ENCODE measurements around the gene GPR152.

DNA sequence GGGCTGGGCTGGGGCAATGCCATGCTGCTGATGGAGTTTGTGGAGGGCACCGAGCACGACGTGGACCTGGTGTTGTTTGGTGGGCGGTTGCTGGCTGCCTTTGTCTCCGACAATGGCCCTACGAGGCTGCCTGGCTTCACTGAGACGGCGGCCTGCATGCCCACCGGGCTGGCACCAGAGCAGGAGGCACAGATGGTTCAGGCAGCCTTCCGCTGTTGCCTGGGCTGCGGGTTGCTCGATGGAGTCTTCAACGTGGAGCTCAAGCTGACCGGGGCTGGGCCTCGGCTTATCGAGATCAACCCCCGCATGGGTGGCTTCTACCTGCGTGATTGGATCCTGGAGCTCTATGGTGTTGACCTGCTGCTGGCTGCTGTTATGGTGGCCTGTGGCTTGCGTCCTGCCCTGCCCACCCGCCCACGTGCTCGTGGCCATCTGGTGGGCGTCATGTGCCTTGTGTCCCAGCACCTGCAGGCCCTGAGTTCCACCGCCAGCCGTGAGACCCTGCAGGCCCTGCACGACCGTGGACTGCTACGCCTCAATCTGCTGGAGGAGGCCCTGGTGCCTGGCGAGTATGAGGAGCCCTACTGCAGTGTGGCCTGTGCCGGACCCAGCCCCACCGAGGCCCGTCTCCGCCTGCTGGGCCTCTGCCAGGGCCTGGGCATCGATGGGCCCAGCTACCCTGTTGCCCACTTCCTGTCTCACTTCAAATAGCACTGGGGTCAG, 28.5 kb downstream of the GPR152 start:
- TF ChIP-seq, protein P1, sequence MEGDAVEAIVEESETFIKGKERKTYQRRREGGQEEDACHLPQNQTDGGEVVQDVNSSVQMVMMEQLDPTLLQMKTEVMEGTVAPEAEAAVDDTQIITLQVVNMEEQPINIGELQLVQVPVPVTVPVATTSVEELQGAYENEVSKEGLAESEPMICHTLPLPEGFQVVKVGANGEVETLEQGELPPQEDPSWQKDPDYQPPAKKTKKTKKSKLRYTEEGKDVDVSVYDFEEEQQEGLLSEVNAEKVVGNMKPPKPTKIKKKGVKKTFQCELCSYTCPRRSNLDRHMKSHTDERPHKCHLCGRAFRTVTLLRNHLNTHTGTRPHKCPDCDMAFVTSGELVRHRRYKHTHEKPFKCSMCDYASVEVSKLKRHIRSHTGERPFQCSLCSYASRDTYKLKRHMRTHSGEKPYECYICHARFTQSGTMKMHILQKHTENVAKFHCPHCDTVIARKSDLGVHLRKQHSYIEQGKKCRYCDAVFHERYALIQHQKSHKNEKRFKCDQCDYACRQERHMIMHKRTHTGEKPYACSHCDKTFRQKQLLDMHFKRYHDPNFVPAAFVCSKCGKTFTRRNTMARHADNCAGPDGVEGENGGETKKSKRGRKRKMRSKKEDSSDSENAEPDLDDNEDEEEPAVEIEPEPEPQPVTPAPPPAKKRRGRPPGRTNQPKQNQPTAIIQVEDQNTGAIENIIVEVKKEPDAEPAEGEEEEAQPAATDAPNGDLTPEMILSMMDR (conservative IDR thresholded peaks at IDR 0.05; ENCODE audit: low read length): no peak
- TF ChIP-seq EZH2phosphoT487 (IDR thresholded peaks at IDR 0.05; ENCODE audit: borderline replicate concordance, low read depth, low read length): no peak
